ENCODE results near the gene TUSC7.

The TUSC7 gene

DNA sequence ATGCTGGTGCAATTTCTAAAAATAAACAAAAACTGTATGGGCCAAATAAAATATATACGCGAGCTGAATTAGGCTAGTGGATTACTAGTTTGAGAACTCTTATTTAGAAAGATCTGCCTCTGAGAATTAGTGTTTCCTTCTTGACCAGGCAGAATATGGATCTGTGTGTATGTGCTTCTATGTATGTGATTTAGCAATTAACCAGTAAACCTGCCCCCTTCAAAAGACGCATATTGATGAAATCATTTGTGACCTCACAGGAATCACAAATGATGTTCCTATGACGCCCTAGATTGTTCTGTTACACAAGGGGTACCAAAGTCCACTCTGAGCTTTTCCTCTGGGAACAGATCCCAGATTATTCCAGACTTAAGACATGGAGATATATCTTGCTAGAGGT is at the start of gene TUSC7:
TUSC7 (plus strand) TSS at position 301 of the 400 bp plus-strand sequence.
- Mint-ChIP-seq H3K27ac (no peak within 1 kb of the TSS), H3K4me3 (no peak within 1 kb of the TSS)

DNA sequence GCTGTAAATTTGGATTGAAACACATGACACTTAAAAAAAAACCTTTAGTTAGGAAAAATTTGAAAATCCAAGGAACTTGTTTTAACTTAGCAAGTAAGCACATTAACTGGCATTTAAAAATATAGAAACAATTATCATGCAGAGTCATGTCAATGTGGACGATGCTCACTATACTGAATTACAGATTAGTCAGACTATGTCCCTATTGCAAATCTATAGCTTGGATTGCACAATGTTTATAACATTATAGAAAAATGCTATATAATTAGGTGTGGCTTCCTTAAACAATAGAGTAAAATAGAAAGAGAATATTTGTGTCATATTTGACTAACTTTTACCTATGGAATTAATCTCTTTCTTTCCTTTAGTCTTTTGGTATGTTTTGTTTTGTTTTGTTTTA is 48.4 kb upstream of the TUSC7 start:
- no peak overlapping the region for H3K4me3 Mint-ChIP-seq
- no peaks in the 10 kb centered on the region for H3K4me1 Mint-ChIP-seq (ENCODE audit: low read depth)
- H3K36me3 Mint-ChIP-seq (ENCODE audit: low read depth): no peaks in the 10 kb centered on the region
- H3K9me3 Mint-ChIP-seq: no peaks in the 10 kb centered on the region
- H3K27me3 Mint-ChIP-seq: no peaks in the 10 kb centered on the region
- no peak overlapping the region for H3K27ac Mint-ChIP-seq

More for the DNA sequence above, at the start of gene TUSC7:
- no peaks in the 10 kb centered on the region for H3K4me1 Mint-ChIP-seq (ENCODE audit: low read depth)
- H3K27me3 Mint-ChIP-seq: no peaks in the 10 kb centered on the region
- H3K36me3 Mint-ChIP-seq (ENCODE audit: low read depth): no peaks in the 10 kb centered on the region
- H3K9me3 Mint-ChIP-seq: peaks cover 3% of the 10 kb centered on the region

DNA sequence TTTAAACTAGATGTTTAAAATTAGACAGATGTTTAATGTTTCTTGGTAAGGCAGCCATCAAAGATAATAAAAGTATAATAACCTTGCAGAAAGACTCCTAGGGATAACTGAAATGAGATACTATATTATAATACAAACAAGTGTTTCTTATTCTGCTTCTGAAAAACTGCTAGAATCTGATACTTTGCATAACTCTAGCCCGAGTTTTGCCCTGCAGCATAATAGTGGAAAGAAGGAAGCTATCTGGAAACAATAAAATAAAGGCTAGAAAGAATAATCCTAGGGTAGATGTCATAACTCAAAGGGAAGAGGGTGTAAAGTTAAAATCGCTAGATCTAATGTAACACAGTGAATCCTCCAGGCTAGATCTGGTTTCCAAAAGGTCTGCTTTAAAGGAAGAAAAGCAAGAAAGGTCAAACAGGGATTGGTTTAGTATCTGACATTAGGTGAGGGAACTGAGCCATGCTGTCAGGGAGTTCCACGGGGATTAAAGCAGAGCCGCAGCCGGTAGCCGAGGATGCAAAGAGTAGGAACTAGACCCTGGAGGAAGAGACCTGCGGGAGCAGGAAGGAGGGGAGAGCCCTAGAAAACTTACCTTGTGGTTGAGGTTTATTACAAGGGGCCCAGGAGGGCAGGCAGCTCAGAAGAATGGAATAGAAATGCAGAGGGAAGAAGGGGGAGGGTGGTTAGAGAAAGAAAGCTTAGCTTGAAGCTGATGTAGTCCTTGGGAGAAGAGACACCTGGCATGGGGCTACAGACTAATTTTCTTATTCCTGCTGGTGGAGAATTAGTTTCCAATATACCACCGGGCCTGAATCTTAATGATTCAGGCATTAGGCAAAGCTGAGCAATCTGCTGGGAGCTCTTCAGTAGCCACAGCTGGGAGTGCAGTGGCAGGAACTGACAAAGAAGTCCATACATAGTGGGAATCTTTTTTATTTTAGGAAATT is 46.1 kb upstream of the TUSC7 start:
- H3K4me3 Mint-ChIP-seq: no peak overlapping the region

GRCh38 chr3:116667324-116667723 is 42.3 kb upstream of the TUSC7 start:
- no peaks in the 10 kb centered on the region for H3K27me3 Mint-ChIP-seq
- peaks cover 4% of the 10 kb centered on the region for H3K9me3 Mint-ChIP-seq
- no peak overlapping the region for H3K27ac Mint-ChIP-seq
- H3K36me3 Mint-ChIP-seq (ENCODE audit: low read depth): no peaks in the 10 kb centered on the region
- H3K4me1 Mint-ChIP-seq (ENCODE audit: low read depth): no peaks in the 10 kb centered on the region
- no peak overlapping the region for H3K4me3 Mint-ChIP-seq

More for the DNA sequence above, 46.1 kb upstream of the TUSC7 start:
- Mint-ChIP-seq H3K27ac (no peak overlapping the region), H3K27me3 (no peaks in the 10 kb centered on the region), H3K9me3 (no peaks in the 10 kb centered on the region), H3K36me3 (ENCODE audit: low read depth) (no peaks in the 10 kb centered on the region), H3K4me1 (ENCODE audit: low read depth) (no peaks in the 10 kb centered on the region)

DNA sequence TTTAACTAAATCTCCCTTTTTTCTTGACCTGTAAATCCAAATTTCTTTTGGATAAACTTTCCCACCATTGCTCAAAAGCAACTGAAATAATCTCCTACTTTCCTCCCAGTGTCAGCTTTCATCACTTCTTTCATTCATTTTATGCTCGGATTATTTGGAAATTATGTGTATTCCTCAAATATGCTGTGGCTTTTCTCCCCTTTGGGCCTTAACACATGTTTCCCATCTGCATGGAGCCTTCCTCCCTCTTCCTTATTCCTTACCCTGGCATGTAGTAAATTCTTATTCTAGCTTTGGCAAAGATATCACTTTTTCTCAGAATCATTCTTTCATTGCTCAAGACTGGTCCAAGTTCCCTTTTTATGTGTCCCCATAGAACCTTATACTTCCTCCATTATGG is 41.8 kb upstream of the TUSC7 start:
- Mint-ChIP-seq H3K27me3 (no peaks in the 10 kb centered on the region), H3K4me3 (no peak overlapping the region), H3K9me3 (peaks cover 4% of the 10 kb centered on the region), H3K36me3 (ENCODE audit: low read depth) (no peaks in the 10 kb centered on the region), H3K27ac (no peak overlapping the region), H3K4me1 (ENCODE audit: low read depth) (no peaks in the 10 kb centered on the region)

GRCh38 chr3:116669576-116669975 is 40.0 kb upstream of the TUSC7 start:
- H3K27ac Mint-ChIP-seq: no peak overlapping the region
- no peaks in the 10 kb centered on the region for H3K4me1 Mint-ChIP-seq (ENCODE audit: low read depth)
- H3K4me3 Mint-ChIP-seq: no peak overlapping the region
- no peaks in the 10 kb centered on the region for H3K36me3 Mint-ChIP-seq (ENCODE audit: low read depth)
- H3K9me3 Mint-ChIP-seq: peaks cover 4% of the 10 kb centered on the region
- H3K27me3 Mint-ChIP-seq: no peaks in the 10 kb centered on the region

DNA sequence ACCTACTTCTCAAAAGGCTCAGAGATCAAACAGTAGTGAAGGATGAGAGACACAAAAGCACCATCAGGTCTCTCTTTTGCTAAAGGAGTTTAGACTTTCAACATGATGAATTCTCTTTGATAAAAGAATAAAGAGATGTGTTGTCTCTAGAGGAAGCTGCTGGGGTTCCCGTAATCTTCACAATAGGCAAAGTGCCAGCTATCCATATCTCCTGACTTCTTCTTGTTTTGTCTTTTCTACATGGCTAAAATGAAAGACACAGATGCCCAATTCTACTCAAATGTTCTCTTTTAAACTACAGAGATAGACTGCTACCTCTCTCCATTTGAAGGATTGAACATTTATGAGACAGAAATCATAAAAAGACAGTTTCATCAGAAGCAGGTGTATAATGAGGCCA is 38.4 kb upstream of the TUSC7 start:
- H3K36me3 Mint-ChIP-seq (ENCODE audit: low read depth): no peaks in the 10 kb centered on the region
- H3K27ac Mint-ChIP-seq: no peak overlapping the region
- H3K4me1 Mint-ChIP-seq (ENCODE audit: low read depth): no peaks in the 10 kb centered on the region
- peaks cover 4% of the 10 kb centered on the region for H3K9me3 Mint-ChIP-seq
- H3K4me3 Mint-ChIP-seq: no peak overlapping the region
- H3K27me3 Mint-ChIP-seq: no peaks in the 10 kb centered on the region

DNA sequence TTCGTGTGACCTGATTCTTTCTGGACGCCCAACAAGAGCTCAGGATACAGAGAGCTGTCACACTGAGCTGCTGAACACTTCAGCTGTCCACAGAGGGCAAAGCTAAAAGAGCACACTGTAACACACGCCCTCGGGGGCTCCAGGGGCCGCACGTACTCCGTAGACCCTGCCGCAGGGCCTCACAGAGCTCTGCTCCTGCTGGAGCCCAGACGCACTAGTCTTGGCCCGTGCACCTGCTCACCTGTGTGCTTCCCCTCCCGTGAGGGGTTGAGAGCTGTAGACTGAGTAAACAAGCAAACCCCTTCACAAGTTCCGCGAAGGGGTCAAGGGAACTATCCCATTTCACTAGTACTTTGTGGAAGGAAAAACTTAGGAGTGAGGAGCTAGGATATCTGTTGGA is 30.7 kb upstream of the TUSC7 start:
- Mint-ChIP-seq H3K27ac (no peak overlapping the region), H3K27me3 (no peaks in the 10 kb centered on the region), H3K4me1 (ENCODE audit: low read depth) (no peaks in the 10 kb centered on the region)

DNA sequence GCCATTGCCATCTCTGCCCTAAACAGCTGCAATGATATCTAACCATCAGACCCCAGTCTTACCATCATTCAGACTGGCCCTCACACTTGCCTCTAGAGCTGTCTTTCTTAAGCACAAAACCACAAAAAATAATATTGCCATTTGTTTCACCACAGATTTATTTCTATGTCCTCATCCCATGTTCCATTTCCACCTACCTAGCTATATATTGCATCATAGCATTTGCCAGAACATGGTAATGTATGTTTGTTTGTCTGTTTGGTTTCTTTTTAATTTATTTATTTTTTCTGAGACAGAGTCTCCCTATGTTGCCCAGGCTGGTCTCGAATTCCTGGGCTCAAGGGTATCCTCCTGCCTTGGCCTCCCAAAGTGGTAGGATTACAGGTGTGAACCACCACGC is 18.5 kb upstream of the TUSC7 start:
- Mint-ChIP-seq H3K4me3 (no peak overlapping the region), H3K4me1 (ENCODE audit: low read depth) (no peaks in the 10 kb centered on the region), H3K9me3 (peaks cover 2% of the 10 kb centered on the region), H3K27me3 (no peaks in the 10 kb centered on the region), H3K36me3 (ENCODE audit: low read depth) (no peaks in the 10 kb centered on the region), H3K27ac (no peak overlapping the region)

More for the DNA sequence above, 30.7 kb upstream of the TUSC7 start:
- Mint-ChIP-seq H3K4me3 (no peak overlapping the region), H3K36me3 (ENCODE audit: low read depth) (no peaks in the 10 kb centered on the region), H3K9me3 (no peaks in the 10 kb centered on the region)

GRCh38 chr3:116701070-116701469 is 8.5 kb upstream of the TUSC7 start:
- Mint-ChIP-seq H3K4me3 (no peak overlapping the region), H3K27ac (no peak overlapping the region), H3K9me3 (no peaks in the 10 kb centered on the region), H3K4me1 (ENCODE audit: low read depth) (no peaks in the 10 kb centered on the region), H3K36me3 (ENCODE audit: low read depth) (no peaks in the 10 kb centered on the region), H3K27me3 (no peaks in the 10 kb centered on the region)

DNA sequence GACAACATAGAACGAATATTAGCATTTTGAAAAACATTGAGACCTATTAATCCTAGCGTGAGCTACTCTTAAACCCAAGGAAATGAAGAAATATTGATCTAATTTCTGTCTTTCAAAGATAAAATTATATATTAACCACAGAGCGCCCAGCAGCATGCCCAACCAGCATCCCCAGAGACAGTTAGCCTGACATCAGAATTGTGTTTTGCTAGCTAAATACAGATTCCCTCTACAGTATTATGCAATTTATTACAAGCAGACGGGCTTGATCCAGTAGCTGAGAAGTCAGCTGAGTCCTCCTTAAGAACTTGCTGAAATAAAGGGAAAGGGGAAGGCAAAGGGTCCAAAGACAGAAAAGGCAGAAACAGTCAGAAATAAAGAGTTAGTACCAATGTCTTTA is 7.2 kb upstream of the TUSC7 start:
- Mint-ChIP-seq H3K36me3 (ENCODE audit: low read depth) (no peaks in the 10 kb centered on the region), H3K27me3 (no peaks in the 10 kb centered on the region), H3K4me1 (ENCODE audit: low read depth) (no peaks in the 10 kb centered on the region), H3K9me3 (no peaks in the 10 kb centered on the region), H3K27ac (no peak overlapping the region), H3K4me3 (no peak overlapping the region)

GRCh38 chr3:116707531-116707930 is 2.0 kb upstream of the TUSC7 start:
- H3K9me3 Mint-ChIP-seq: peaks cover 3% of the 10 kb centered on the region

DNA sequence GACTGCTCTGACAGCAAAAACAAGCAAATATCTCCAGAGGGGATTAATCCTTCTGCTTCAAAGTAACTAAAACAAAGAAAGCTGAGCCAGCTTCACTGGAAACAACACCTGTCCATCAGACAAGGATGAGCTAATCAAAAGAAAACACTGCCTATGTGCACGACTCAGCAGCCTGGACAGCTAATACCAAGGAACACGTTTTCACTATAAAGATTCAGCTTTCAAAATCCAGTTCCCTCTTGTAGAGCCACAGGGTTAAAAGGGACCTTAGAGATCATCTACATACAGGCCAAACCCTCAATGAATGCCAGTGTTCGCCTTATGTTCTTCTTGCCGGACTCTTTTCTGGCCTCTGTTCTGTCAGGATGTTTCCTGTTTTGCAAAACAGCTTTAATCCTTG is 6.9 kb downstream of the TUSC7 start:
- H3K27ac Mint-ChIP-seq: no peak overlapping the region
- H3K9me3 Mint-ChIP-seq: no peaks in the 10 kb centered on the region
- no peaks in the 10 kb centered on the region for H3K27me3 Mint-ChIP-seq
- no peak overlapping the region for H3K4me3 Mint-ChIP-seq
- no peaks in the 10 kb centered on the region for H3K36me3 Mint-ChIP-seq (ENCODE audit: low read depth)
- no peaks in the 10 kb centered on the region for H3K4me1 Mint-ChIP-seq (ENCODE audit: low read depth)

More at GRCh38 chr3:116707531-116707930, 2.0 kb upstream of the TUSC7 start:
- Mint-ChIP-seq H3K27me3 (no peaks in the 10 kb centered on the region), H3K36me3 (ENCODE audit: low read depth) (no peaks in the 10 kb centered on the region), H3K27ac (no peak overlapping the region), H3K4me3 (no peak overlapping the region), H3K4me1 (ENCODE audit: low read depth) (no peaks in the 10 kb centered on the region)

DNA sequence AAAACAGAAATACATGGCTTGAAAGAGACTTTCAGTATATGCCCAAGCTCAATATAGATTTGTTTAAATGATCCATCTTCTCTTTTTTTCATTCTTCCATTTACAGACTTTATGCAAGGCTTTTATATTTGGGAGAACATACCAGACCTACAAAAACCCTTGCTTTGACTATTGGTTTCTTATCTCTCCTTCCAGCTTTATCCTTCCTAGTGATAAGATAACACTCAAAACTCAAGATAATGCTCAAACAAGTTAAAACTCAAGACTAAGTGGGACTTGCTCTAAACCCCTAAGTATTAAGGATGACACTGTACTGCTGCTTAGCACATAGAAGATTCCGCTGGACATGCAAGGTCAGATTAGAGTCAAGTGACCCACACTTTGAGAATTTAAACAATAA is 8.0 kb downstream of the TUSC7 start:
- Mint-ChIP-seq H3K4me1 (ENCODE audit: low read depth) (no peaks in the 10 kb centered on the region), H3K36me3 (ENCODE audit: low read depth) (no peaks in the 10 kb centered on the region), H3K27ac (no peak overlapping the region), H3K27me3 (no peaks in the 10 kb centered on the region), H3K9me3 (no peaks in the 10 kb centered on the region), H3K4me3 (no peak overlapping the region)

DNA sequence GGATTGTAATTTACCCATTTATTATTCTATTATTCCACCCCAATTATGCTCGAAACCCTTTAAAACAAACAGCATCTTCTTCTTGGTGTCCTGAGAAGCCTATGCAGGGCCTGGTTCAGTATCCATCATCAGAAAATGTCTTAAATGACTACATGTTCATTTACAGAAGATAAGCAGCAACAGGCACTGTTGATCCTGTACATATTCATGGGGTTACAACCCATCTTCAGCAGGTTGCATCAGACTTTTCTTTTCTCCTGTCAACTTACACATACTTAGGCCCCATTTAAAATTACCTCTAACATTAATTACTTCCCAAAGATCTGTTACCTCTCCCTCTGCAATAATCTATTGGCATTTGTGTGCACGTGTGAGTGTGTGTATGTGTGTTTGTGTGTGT is 18.9 kb downstream of the TUSC7 start:
- H3K4me1 Mint-ChIP-seq (ENCODE audit: low read depth): no peaks in the 10 kb centered on the region
- no peaks in the 10 kb centered on the region for H3K9me3 Mint-ChIP-seq
- H3K36me3 Mint-ChIP-seq (ENCODE audit: low read depth): no peaks in the 10 kb centered on the region
- H3K27ac Mint-ChIP-seq: no peak overlapping the region
- H3K27me3 Mint-ChIP-seq: no peaks in the 10 kb centered on the region
- no peak overlapping the region for H3K4me3 Mint-ChIP-seq

DNA sequence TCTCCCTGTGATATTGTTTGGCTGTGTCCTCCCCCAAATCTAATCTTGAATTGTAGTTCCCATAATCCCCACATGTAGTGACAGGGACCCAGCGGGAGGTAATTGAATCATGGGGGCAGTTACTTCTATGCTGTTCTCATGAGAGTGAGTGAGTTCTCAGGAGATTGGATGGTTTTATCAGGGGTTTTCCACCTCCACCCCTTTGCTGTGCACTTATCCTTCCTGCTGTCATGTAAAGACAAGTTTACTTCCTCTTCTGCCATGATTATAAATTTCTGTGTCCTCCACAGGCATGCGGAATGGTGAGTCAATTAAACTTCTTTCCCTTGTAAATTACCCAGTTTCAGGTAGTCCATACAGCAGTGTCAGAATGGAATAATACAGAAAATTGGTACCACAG is 24.7 kb downstream of the TUSC7 start:
- no peak overlapping the region for H3K4me3 Mint-ChIP-seq
- no peaks in the 10 kb centered on the region for H3K27me3 Mint-ChIP-seq
- peaks cover 4% of the 10 kb centered on the region for H3K9me3 Mint-ChIP-seq
- no peaks in the 10 kb centered on the region for H3K36me3 Mint-ChIP-seq (ENCODE audit: low read depth)
- no peaks in the 10 kb centered on the region for H3K4me1 Mint-ChIP-seq (ENCODE audit: low read depth)
- H3K27ac Mint-ChIP-seq: no peak overlapping the region
